ENCODE data around the gene GNLY. TPM values are rescaled to one million over a fixed set of nuclear protein-coding genes. Genes with fewer than 3 reads are reported as not detected.

The GNLY gene
- total and polyA plus RNA-seq, 9 donors = 0.46 to 10.8 (median 1.1) TPM

- Histone ChIP-seq H3K27ac (no peak overlapping the region), H3K27me3 (no peaks in the 10 kb centered on the region), H3K36me3 (no peaks in the 10 kb centered on the region), H3K4me3 (no peak overlapping the region), H3K4me1 (ENCODE audit: insufficient read depth) (peaks cover 8% of the 10 kb centered on the region), H3K9me3 (no peaks in the 10 kb centered on the region)
- TF ChIP-seq POLR2A (IDR thresholded peaks at IDR 0.05) (no peak), EP300 (IDR thresholded peaks at IDR 0.05) (no peak)
- TF ChIP-seq, protein P1, sequence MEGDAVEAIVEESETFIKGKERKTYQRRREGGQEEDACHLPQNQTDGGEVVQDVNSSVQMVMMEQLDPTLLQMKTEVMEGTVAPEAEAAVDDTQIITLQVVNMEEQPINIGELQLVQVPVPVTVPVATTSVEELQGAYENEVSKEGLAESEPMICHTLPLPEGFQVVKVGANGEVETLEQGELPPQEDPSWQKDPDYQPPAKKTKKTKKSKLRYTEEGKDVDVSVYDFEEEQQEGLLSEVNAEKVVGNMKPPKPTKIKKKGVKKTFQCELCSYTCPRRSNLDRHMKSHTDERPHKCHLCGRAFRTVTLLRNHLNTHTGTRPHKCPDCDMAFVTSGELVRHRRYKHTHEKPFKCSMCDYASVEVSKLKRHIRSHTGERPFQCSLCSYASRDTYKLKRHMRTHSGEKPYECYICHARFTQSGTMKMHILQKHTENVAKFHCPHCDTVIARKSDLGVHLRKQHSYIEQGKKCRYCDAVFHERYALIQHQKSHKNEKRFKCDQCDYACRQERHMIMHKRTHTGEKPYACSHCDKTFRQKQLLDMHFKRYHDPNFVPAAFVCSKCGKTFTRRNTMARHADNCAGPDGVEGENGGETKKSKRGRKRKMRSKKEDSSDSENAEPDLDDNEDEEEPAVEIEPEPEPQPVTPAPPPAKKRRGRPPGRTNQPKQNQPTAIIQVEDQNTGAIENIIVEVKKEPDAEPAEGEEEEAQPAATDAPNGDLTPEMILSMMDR (IDR thresholded peaks at IDR 0.05) = no peak
- no peak for DNase-seq
- 76 to 79% (median 78%) methylated on average over 6 of the region's 6 CpGs for WGBS, 3 donors
- intact Hi-C loops (cut with DNase I) = no loop called here
Measured at GRCh38 chr2:85675866-85676548, 18.2 kb upstream of the GNLY start.

DNA sequence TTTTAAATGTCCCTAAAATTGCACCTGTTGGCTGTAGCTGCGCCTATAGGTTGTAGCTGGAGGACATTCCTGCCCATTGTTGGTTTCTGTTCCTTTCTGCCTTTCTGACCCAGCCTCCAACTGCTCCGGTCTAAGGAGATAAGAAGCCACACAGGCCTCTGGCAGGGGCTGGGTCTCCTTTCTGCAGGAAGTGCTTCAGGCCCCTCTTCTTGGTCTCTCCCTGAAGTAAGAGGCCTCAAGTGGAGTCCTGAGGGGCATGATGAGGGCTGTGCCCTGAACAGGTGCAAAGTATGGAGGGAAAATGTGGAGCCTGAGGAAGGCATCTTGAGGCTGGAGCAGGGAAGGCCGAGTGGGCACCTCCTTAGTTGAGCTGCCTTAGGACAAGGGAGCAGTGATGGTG is 15.8 kb upstream of the GNLY start:
- intact Hi-C loops (cut with DNase I) = no loop called here
- Histone ChIP-seq H3K9me3 (no peaks in the 10 kb centered on the region), H3K27ac (no peak overlapping the region), H3K4me3 (no peak overlapping the region), H3K27me3 (no peaks in the 10 kb centered on the region), H3K36me3 (no peaks in the 10 kb centered on the region), H3K4me1 (ENCODE audit: insufficient read depth) (peaks cover 8% of the 10 kb centered on the region)
- no peak for TF ChIP-seq POLR2A (IDR thresholded peaks at IDR 0.05)
- DNase-seq = no peak
- 79 to 92% (median 81%) methylated on average over 3 of the region's 3 CpGs for WGBS, 3 donors

- Histone ChIP-seq H3K9me3 (no peaks in the 10 kb centered on the region), H3K27ac (no peak overlapping the region), H3K4me3 (no peak overlapping the region), H3K36me3 (no peaks in the 10 kb centered on the region), H3K27me3 (no peaks in the 10 kb centered on the region), H3K4me1 (ENCODE audit: insufficient read depth) (peaks cover 8% of the 10 kb centered on the region)
- intact Hi-C loops (cut with DNase I) = no loop called here
- 18 to 19% (median 19%) methylated on average over 25 of the region's 25 CpGs for WGBS, 3 donors
- DNase-seq = peak; percentile 93 to 96 (median 94)
- no peak for TF ChIP-seq EP300 (IDR thresholded peaks at IDR 0.05)
- TF ChIP-seq, protein P1 (IDR thresholded peaks at IDR 0.05) = peak; percentile 92 to 96 (median 94)
- TF ChIP-seq POLR2A (IDR thresholded peaks at IDR 0.05) = no peak
Measured at GRCh38 chr2:85678794-85679672, 15.1 kb upstream of the GNLY start.

- intact Hi-C loops (cut with DNase I) = no loop called here
- Histone ChIP-seq H3K27ac (no peak overlapping the region), H3K4me1 (ENCODE audit: insufficient read depth) (peaks cover 8% of the 10 kb centered on the region), H3K4me3 (no peak overlapping the region), H3K27me3 (no peaks in the 10 kb centered on the region), H3K9me3 (no peaks in the 10 kb centered on the region), H3K36me3 (no peaks in the 10 kb centered on the region)
- DNase-seq = no peak
- WGBS, 3 donors = 80 to 86% (median 84%) methylated on average over 2 of the region's 2 CpGs
- TF ChIP-seq POLR2A (IDR thresholded peaks at IDR 0.05) = no peak
Measured at GRCh38 chr2:85680707-85681371, 13.3 kb upstream of the GNLY start.

- intact Hi-C loops (cut with DNase I) = no loop called here
- no peak overlapping the region for H3K27ac ChIP-seq
- H3K4me1 ChIP-seq (ENCODE audit: insufficient read depth) = peaks cover 8% of the 10 kb centered on the region
- 80 to 82% (median 80%) methylated on average over 5 of the region's 5 CpGs for WGBS, 3 donors
- H3K9me3 ChIP-seq = no peaks in the 10 kb centered on the region
- no peaks in the 10 kb centered on the region for H3K36me3 ChIP-seq
- no peaks in the 10 kb centered on the region for H3K27me3 ChIP-seq
- no peak overlapping the region for H3K4me3 ChIP-seq
- TF ChIP-seq, protein P1 (IDR thresholded peaks at IDR 0.05) = no peak
- no peak for TF ChIP-seq POLR2A (IDR thresholded peaks at IDR 0.05)
- no peak for TF ChIP-seq EP300 (IDR thresholded peaks at IDR 0.05)
- DNase-seq = peak in 1 of 5 donors; percentile 14
Measured at GRCh38 chr2:85681372-85681763, 12.8 kb upstream of the GNLY start.
